GM18508 (cell line): ENCODE data around the gene CRIM1.

Experiments
- ATAC-seq: cut with Tn5 transposase; IDR thresholded peaks from one replicate; pipeline ENCODE4 v1.9.1; 2021; ENCODE audit warnings: moderate number of reproducible peaks; ENCODE audit not compliant: insufficient read depth, unreplicated experiment

Gene CRIM1

GRCh38 chr2:36502081-36502480 is 146.5 kb downstream of the CRIM1 start:
- ATAC-seq = no peak

- peak; percentile 71 for ATAC-seq
Measured at GRCh38 chr2:36507408-36507812, 151.8 kb downstream of the CRIM1 start.

- no peak for ATAC-seq
Measured at GRCh38 chr2:36509075-36509474, 153.5 kb downstream of the CRIM1 start.

GRCh38 chr2:36511858-36512603 is 156.5 kb downstream of the CRIM1 start:
- no peak for ATAC-seq

- ATAC-seq = no peak
Measured at GRCh38 chr2:36512705-36513104, 157.1 kb downstream of the CRIM1 start.

- ATAC-seq = no peak
Measured at GRCh38 chr2:36513661-36514060, 158.1 kb downstream of the CRIM1 start.

- ATAC-seq = no peak
Measured at GRCh38 chr2:36515538-36515937, 160.0 kb downstream of the CRIM1 start.

GRCh38 chr2:36516136-36516870 is 160.7 kb downstream of the CRIM1 start:
- no peak for ATAC-seq

- no peak for ATAC-seq
Measured at GRCh38 chr2:36520431-36520830, 164.9 kb downstream of the CRIM1 start.

GRCh38 chr2:36523153-36523552 is 167.6 kb downstream of the CRIM1 start:
- ATAC-seq = no peak

- no peak for ATAC-seq
Measured at GRCh38 chr2:36525245-36525644, 169.7 kb downstream of the CRIM1 start.

- ATAC-seq = no peak
Measured at GRCh38 chr2:36526226-36526625, 170.6 kb downstream of the CRIM1 start.

- ATAC-seq = peak; percentile 51
Measured at GRCh38 chr2:36528274-36528673, 172.7 kb downstream of the CRIM1 start.

GRCh38 chr2:36528766-36529392 is 173.3 kb downstream of the CRIM1 start:
- no peak for ATAC-seq

- ATAC-seq = peak; percentile 61
Measured at GRCh38 chr2:36530178-36530982, 174.8 kb downstream of the CRIM1 start.

- no peak for ATAC-seq
Measured at GRCh38 chr2:36530983-36531354, 175.4 kb downstream of the CRIM1 start.

GRCh38 chr2:36534275-36534799 is 178.8 kb downstream of the CRIM1 start:
- no peak for ATAC-seq

GRCh38 chr2:36535099-36535498 is 179.5 kb downstream of the CRIM1 start:
- ATAC-seq = no peak

GRCh38 chr2:36536776-36537175 is 181.2 kb downstream of the CRIM1 start:
- ATAC-seq = no peak

- ATAC-seq = no peak
Measured at GRCh38 chr2:36538335-36538734, 182.8 kb downstream of the CRIM1 start.
